A549 (cell line): ENCODE data around the gene ADRB1.

ENCODE experiments used
- MAFK ChIP-seq: fragments of 450-650 bp; IDR thresholded peaks from 2 replicates; pipeline ENCODE4 v1.6.1; 2014; ENCODE audit not compliant: partially characterized antibody
- MYC ChIP-seq: IDR thresholded peaks from 2 replicates; pipeline ENCODE4 v1.6.1; 2012; ENCODE audit warnings: mild to moderate bottlenecking, inconsistent platforms, low read length, improper control_type of control experiment, borderline replicate concordance
- TF ChIP-seq, protein P1 (sequence below): fragments of 450-650 bp; IDR thresholded peaks from 2 replicates; pipeline ENCODE4 v1.6.1; 2014; ENCODE audit warnings: antibody characterized with exemption
- TF ChIP-seq, protein P2 (sequence below): fragments of >200 bp; sonication (Bioruptor Twin); formaldehyde crosslinking; IDR thresholded peaks from 3 replicates; pipeline ENCODE4 v1.5.1; 2016

- TF ChIP-seq, protein P1, sequence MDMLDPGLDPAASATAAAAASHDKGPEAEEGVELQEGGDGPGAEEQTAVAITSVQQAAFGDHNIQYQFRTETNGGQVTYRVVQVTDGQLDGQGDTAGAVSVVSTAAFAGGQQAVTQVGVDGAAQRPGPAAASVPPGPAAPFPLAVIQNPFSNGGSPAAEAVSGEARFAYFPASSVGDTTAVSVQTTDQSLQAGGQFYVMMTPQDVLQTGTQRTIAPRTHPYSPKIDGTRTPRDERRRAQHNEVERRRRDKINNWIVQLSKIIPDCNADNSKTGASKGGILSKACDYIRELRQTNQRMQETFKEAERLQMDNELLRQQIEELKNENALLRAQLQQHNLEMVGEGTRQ: no peak
- TF ChIP-seq MYC (no peak), MAFK (no peak)
- TF ChIP-seq, protein P2, sequence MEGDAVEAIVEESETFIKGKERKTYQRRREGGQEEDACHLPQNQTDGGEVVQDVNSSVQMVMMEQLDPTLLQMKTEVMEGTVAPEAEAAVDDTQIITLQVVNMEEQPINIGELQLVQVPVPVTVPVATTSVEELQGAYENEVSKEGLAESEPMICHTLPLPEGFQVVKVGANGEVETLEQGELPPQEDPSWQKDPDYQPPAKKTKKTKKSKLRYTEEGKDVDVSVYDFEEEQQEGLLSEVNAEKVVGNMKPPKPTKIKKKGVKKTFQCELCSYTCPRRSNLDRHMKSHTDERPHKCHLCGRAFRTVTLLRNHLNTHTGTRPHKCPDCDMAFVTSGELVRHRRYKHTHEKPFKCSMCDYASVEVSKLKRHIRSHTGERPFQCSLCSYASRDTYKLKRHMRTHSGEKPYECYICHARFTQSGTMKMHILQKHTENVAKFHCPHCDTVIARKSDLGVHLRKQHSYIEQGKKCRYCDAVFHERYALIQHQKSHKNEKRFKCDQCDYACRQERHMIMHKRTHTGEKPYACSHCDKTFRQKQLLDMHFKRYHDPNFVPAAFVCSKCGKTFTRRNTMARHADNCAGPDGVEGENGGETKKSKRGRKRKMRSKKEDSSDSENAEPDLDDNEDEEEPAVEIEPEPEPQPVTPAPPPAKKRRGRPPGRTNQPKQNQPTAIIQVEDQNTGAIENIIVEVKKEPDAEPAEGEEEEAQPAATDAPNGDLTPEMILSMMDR: no peak
Observed at GRCh38 chr10:114002422-114002821, 41.2 kb upstream of the ADRB1 start.
